Muscle layer of duodenum (tissue), 2 donors: ENCODE data around the gene RPP14.

Experiments used
- H3K27ac ChIP-seq: one replicate; pipeline ENCODE4 v1.7.0; 2013; ENCODE audit warnings: mild to moderate bottlenecking, low read length
- H3K27me3 ChIP-seq: one replicate; pipeline ENCODE4 v1.7.0; 2013; ENCODE audit warnings: low read depth, mild to moderate bottlenecking, control low read depth, low read length
- H3K36me3 ChIP-seq, 2 donors: one replicate each; pipeline ENCODE4 v1.7.0; 2013; ENCODE audit warnings: low read length in 2 of 2, control low read depth in 1 of 2, mild to moderate bottlenecking in 1 of 2; ENCODE audit not compliant: insufficient read depth in 2 of 2, control insufficient read depth in 1 of 2
- H3K4me1 ChIP-seq, 2 donors: one replicate each; pipeline ENCODE4 v1.7.0; 2013; ENCODE audit warnings: low read length in 2 of 2, mild to moderate bottlenecking in 2 of 2, control low read depth in 1 of 2, moderate library complexity in 1 of 2; ENCODE audit not compliant: insufficient read depth in 2 of 2, control insufficient read depth in 1 of 2
- H3K4me3 ChIP-seq, 2 donors: one replicate each; pipeline ENCODE4 v1.7.0; 2013; ENCODE audit warnings: low read length in 2 of 2, low read depth in 1 of 2, mild to moderate bottlenecking in 1 of 2
- H3K9me3 ChIP-seq, 2 donors: one replicate each; pipeline ENCODE4 v1.7.0; 2013; ENCODE audit warnings: low read length in 2 of 2, control low read depth in 1 of 2, mild to moderate bottlenecking in 1 of 2; ENCODE audit not compliant: control insufficient read depth in 1 of 2
- donor health status: healthy.

The RPP14 gene

GRCh38 chr3:58349792-58350626 lies 44.0 kb downstream of the RPP14 start:
- H3K27me3 ChIP-seq = no peaks in the 10 kb centered on the region
- H3K36me3 ChIP-seq = no peaks in the 10 kb centered on the region
- H3K4me3 ChIP-seq = no peak overlapping the region
- H3K27ac ChIP-seq = no peak overlapping the region
- no peaks in the 10 kb centered on the region for H3K9me3 ChIP-seq
- H3K4me1 ChIP-seq = peaks cover 6 to 15% of the 10 kb centered on the region in 2 donors

DNA sequence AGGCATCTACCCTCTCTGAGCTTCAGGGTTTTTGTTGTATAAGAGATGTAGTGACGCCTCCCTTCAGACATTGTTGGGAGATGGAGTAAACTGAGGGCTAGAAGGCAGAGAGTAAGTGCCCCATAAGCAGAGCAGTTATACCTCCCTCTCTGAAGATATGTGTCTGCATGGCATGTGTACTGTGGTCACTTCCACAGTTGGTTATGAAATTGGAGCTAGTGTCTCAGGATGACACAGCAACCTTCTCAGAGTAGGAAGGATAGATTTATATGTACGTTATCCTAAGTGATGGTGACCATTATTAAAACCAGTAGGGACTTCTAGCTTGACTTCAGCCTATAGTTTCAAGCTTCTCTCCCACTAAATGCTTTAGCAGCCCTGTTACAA lies 44.6 kb downstream of the RPP14 start:
- H3K4me1 ChIP-seq = peaks cover 6 to 14% of the 10 kb centered on the region in 2 donors
- H3K36me3 ChIP-seq = no peaks in the 10 kb centered on the region
- H3K27me3 ChIP-seq = no peaks in the 10 kb centered on the region
- no peaks in the 10 kb centered on the region for H3K9me3 ChIP-seq
- no peak overlapping the region for H3K4me3 ChIP-seq
- H3K27ac ChIP-seq = no peak overlapping the region

- Histone ChIP-seq H3K36me3 (no peaks in the 10 kb centered on the region), H3K4me3 (no peak overlapping the region), H3K9me3 (no peaks in the 10 kb centered on the region), H3K27ac (no peak overlapping the region), H3K4me1 (peaks cover 6 to 16% of the 10 kb centered on the region in 2 donors), H3K27me3 (no peaks in the 10 kb centered on the region)
These were observed 45.9 kb downstream of the RPP14 start for GRCh38 chr3:58351920-58352319.

DNA sequence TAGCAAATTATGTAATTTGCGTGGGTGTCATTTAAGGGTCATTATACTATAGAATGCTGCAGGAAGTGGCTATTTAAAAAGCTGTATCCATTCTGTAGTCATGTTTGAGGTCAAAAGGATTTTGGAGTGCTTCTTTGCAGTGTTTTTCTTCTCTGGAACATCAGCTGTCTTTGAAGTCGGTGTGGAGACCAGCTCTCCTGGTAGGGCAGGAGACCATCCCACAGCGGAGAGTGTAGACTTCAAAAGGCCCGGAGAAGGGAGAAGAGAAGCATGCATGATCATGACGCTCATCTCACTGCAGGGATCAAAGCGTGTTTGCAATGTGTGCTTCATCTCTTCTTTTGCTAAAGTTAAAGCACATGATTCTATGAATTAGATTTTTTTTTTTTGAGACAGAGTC lies 46.6 kb downstream of the RPP14 start:
- Histone ChIP-seq H3K4me1 (peaks cover 6 to 13% of the 10 kb centered on the region in 2 donors), H3K27ac (no peak overlapping the region), H3K9me3 (no peaks in the 10 kb centered on the region), H3K36me3 (no peaks in the 10 kb centered on the region), H3K4me3 (no peak overlapping the region), H3K27me3 (no peaks in the 10 kb centered on the region)

DNA sequence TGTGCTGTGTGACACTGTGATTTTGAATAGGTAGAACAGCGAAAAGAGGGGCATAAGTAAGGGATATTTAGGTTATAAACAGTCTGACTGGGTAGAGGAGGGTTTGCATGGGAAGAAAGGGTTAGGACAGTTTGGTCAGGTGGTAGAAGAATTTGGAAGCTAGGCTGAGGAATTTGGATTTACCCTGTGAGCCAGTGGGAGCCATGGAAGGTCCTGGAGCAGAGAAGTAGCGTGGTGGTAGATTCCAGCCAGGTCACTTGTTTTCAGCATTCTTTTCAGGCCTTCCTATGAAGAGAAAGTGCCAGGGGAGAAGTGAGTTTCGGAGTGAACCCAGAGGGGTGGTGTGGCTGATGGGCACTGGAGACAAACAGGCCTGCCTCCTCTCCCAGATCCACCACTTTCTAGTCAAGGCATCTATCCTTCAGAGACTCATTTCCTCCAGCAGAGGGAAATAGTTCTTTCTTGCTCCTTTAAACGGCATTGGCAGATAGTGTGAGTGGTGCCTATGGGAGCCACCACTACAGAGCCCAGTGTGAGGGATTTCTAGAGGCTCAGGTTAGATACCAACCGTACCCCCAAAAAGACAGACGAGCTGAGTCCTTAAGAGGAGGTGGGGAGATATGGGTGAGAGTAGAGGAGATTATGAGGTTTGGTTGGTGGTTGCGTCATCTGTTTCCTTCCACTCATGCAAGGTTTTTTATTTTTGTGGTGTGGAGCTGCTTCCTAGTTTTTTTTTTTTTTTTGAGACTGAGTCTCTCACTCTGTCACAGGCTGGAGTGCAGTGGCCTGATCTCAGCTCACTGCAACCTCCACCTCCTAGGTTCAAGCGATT lies 47.9 kb downstream of the RPP14 start:
- Histone ChIP-seq H3K27ac (no peak overlapping the region), H3K9me3 (no peaks in the 10 kb centered on the region), H3K4me3 (no peak overlapping the region), H3K27me3 (no peaks in the 10 kb centered on the region), H3K36me3 (no peaks in the 10 kb centered on the region), H3K4me1 (peaks cover 6 to 16% of the 10 kb centered on the region in 2 donors)

DNA sequence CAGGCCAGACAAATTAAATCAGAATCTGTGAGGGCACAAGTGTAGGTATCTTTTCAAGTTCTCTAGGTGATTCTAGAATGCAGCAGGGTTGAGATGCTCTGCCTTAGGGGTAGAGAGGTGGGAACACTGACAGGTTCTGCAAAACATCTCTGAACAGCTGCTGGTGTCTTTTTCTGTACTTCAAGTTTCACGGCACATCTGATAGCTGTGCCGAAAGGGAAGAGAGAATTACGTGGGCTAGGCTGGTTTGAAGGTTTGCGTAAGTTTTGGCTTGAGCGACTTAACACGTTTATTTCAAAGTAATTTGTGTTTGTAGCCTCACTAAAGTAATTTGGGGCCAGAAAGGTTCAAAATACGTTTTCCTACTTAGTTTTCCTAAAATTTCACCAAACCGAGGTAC lies 49.1 kb downstream of the RPP14 start:
- H3K4me3 ChIP-seq = no peak overlapping the region
- peaks cover 6 to 16% of the 10 kb centered on the region in 2 donors for H3K4me1 ChIP-seq
- no peak overlapping the region for H3K27ac ChIP-seq
- no peaks in the 10 kb centered on the region for H3K27me3 ChIP-seq
- H3K9me3 ChIP-seq = no peaks in the 10 kb centered on the region
- no peaks in the 10 kb centered on the region for H3K36me3 ChIP-seq

GRCh38 chr3:58356054-58356453 lies 50.0 kb downstream of the RPP14 start:
- Histone ChIP-seq H3K9me3 (no peaks in the 10 kb centered on the region), H3K27me3 (no peaks in the 10 kb centered on the region), H3K36me3 (no peaks in the 10 kb centered on the region), H3K27ac (no peak overlapping the region), H3K4me3 (no peak overlapping the region), H3K4me1 (peaks cover 0 to 16% of the 10 kb centered on the region in 2 donors)

DNA sequence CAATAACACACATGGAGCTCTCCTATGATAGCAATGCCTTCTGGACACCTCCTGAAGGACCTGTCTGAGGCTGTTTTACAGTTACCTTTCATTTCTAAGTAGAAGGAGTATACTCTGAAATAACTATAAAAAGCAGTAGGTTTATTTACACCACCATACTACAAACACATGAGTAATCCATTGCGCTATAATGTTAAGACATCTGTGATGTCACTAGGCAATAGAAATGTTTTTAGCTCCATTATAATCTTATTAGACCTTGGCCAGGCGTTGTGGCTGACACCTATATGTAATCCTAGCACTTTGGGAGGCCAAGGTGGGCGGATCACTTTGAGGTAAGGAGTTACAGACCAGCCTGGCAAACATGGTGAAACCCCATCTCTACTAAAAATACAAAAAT lies 51.4 kb downstream of the RPP14 start:
- Histone ChIP-seq H3K27ac (no peak overlapping the region), H3K4me3 (no peak overlapping the region), H3K36me3 (no peaks in the 10 kb centered on the region), H3K27me3 (no peaks in the 10 kb centered on the region), H3K9me3 (no peaks in the 10 kb centered on the region), H3K4me1 (peaks cover 0 to 12% of the 10 kb centered on the region in 2 donors)

DNA sequence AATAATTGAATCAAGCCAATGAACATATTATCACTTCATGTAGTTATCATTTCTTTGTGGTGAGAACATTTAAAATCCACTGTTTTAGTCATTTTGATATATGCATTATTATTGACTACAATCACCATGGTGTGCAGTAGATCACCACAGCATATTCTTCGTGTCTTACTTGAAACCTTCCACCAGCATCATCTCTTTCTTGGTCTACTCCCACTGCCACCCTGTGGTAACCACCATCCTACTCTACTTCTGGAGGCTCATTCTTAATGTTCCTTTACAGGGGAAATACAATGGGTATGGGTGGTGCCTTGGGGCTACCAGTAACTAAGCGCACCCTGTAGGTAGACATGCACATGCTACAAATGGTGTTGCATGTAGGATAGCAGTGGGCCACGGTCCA lies 52.0 kb downstream of the RPP14 start:
- no peak overlapping the region for H3K27ac ChIP-seq
- peaks cover 0 to 12% of the 10 kb centered on the region in 2 donors for H3K4me1 ChIP-seq
- H3K4me3 ChIP-seq = no peak overlapping the region
- H3K9me3 ChIP-seq = no peaks in the 10 kb centered on the region
- H3K27me3 ChIP-seq = no peaks in the 10 kb centered on the region
- H3K36me3 ChIP-seq = no peaks in the 10 kb centered on the region

DNA sequence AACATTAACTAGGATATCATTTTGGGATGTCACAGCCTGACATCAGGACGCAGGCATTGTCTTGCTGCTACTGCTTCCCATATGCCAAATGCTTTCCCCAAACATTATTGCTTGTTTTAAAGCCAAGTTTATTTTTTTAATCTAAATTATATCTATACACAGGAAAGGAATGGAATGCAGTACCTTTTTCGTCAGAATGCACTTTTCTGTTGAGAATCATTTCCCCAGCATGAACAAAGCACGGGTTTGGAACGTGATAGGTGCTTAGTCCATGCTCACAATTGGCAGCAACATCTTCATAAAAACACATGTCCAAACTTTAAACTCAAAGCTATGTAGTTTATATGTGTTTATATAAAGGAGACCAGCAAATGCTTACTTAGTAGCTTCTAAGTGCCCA lies 52.8 kb downstream of the RPP14 start:
- no peaks in the 10 kb centered on the region for H3K27me3 ChIP-seq
- H3K4me3 ChIP-seq = no peak overlapping the region
- no peaks in the 10 kb centered on the region for H3K36me3 ChIP-seq
- peaks cover 0 to 12% of the 10 kb centered on the region in 2 donors for H3K4me1 ChIP-seq
- H3K9me3 ChIP-seq = no peaks in the 10 kb centered on the region
- H3K27ac ChIP-seq = no peak overlapping the region

DNA sequence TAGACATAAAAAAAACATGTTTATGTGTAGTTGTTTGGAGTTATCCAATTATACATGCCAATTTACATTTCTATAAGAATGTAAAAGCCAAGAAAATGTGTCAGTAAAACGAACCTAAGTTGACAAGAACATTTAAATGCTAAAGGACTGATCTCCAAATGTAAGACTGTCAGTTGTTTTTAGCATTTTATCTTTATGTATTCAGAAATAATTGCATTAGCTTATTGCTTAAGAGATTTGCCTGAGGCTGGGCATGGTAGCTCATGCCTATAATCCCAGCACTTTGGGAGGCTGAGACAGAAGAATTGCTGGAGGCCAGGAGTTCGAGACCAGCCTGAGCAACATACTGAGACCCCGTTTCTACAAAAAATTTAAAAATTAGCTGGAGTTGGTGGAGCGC lies 53.6 kb downstream of the RPP14 start:
- H3K4me1 ChIP-seq = peaks cover 0 to 12% of the 10 kb centered on the region in 2 donors
- H3K27me3 ChIP-seq = no peaks in the 10 kb centered on the region
- no peaks in the 10 kb centered on the region for H3K36me3 ChIP-seq
- no peak overlapping the region for H3K27ac ChIP-seq
- no peak overlapping the region for H3K4me3 ChIP-seq
- H3K9me3 ChIP-seq = no peaks in the 10 kb centered on the region
